A673 (cell line): ENCODE data around the gene PYGO2. TPM values are rescaled to one million over a fixed set of nuclear protein-coding genes. Genes with fewer than 3 reads are reported as not detected.

ENCODE experiments used
- BruUV-seq: library from RNA; stranded (reverse); fragments of 400-500 nt; replicated peaks from 2 replicates; lab custom pipeline; 2021; lab: Mats Ljungman, UMichigan
- CTCF ChIA-PET: fragments of 300-600 bp; sonication (Branson Sonifier 250); formaldehyde crosslinking; loops from one replicate; lab custom pipeline; 2022; ENCODE audit warnings: antibody characterized with exemption; lab: Charles Lee
- POLR2A ChIA-PET: fragments of 300-600 bp; sonication (Branson Sonifier 250); formaldehyde crosslinking; loops from one replicate; lab custom pipeline; 2022; ENCODE audit warnings: antibody characterized with exemption; ENCODE audit not compliant: low non-redundant PET; lab: Charles Lee
- DNase-seq: peaks from one replicate; pipeline ENCODE4 v3.0.0-alpha.2; 2015; ENCODE audit warnings: low spot score
- H3K27ac ChIP-seq: fragments of 200-600 bp; sonication (generic); 2 replicates; pipeline ENCODE4 v1.5.1; 2016; ENCODE audit warnings: mixed run types, low read depth, mild to moderate bottlenecking, mixed read lengths, antibody characterized with exemption, low read length; ENCODE audit not compliant: poor library complexity, severe bottlenecking
- H3K27me3 ChIP-seq: fragments of 200-600 bp; sonication (generic); replicated peaks from 2 replicates; pipeline ENCODE4 v1.6.1; 2017; ENCODE audit warnings: mixed run types, low read depth, mild to moderate bottlenecking, mixed read lengths, antibody characterized with exemption, low read length; ENCODE audit not compliant: insufficient read depth, poor library complexity
- H3K36me3 ChIP-seq: fragments of 200-600 bp; sonication (generic); 2 replicates; pipeline ENCODE4 v1.6.1; 2016; ENCODE audit warnings: mixed run types, mild to moderate bottlenecking, mixed read lengths, antibody characterized with exemption, low read length; ENCODE audit not compliant: insufficient read depth, poor library complexity, severe bottlenecking
- H3K4me1 ChIP-seq: fragments of 200-600 bp; sonication (generic); 2 replicates; pipeline ENCODE4 v1.6.1; 2017; ENCODE audit warnings: mixed run types, mild to moderate bottlenecking, mixed read lengths, antibody characterized with exemption, low read length; ENCODE audit not compliant: insufficient read depth, poor library complexity, severe bottlenecking
- H3K4me3 ChIP-seq: fragments of 200-600 bp; sonication (generic); 2 replicates; pipeline ENCODE4 v1.5.1; 2016; ENCODE audit warnings: low read depth, mixed run types, mild to moderate bottlenecking, mixed read lengths, low read length; ENCODE audit not compliant: poor library complexity, severe bottlenecking
- H3K9me3 ChIP-seq: fragments of 200-600 bp; sonication (generic); 2 replicates; pipeline ENCODE4 v1.6.1; 2016; ENCODE audit warnings: mixed run types, low read depth, mild to moderate bottlenecking, mixed read lengths, antibody characterized with exemption, low read length; ENCODE audit not compliant: poor library complexity, severe bottlenecking
- EZH2 ChIP-seq: fragments of 200-600 bp; sonication (generic); IDR thresholded peaks from 2 replicates; pipeline ENCODE4 v1.6.1; 2017; ENCODE audit warnings: borderline replicate concordance, low read depth, mild to moderate bottlenecking, mixed read lengths, antibody characterized with exemption, low read length; ENCODE audit not compliant: poor library complexity, severe bottlenecking
- intact Hi-C: fragments of 100-400 bp; cut with micrococcal nuclease; formaldehyde crosslinking; loops from one replicate; pipeline ENCODE4 v1.10.0; 2022; ENCODE audit not compliant: unreplicated experiment
- total RNA-seq: library from RNA; stranded (reverse); gene quantifications from 2 replicates; pipeline ENCODE4 v1.2.3, GENCODE V29; 2021
- TF ChIP-seq, protein P1 (sequence below): fragments of 300-800, 200-600 bp; sonication (generic); conservative IDR thresholded peaks from 2 replicates; pipeline ENCODE4 v1.5.1; 2017; ENCODE audit warnings: low read depth, mild to moderate bottlenecking, antibody characterized with exemption, low read length, moderate library complexity, mixed read lengths

PYGO2 gene
- total RNA-seq, 1 experiment from 2014 or later: 48.5 TPM

DNA sequence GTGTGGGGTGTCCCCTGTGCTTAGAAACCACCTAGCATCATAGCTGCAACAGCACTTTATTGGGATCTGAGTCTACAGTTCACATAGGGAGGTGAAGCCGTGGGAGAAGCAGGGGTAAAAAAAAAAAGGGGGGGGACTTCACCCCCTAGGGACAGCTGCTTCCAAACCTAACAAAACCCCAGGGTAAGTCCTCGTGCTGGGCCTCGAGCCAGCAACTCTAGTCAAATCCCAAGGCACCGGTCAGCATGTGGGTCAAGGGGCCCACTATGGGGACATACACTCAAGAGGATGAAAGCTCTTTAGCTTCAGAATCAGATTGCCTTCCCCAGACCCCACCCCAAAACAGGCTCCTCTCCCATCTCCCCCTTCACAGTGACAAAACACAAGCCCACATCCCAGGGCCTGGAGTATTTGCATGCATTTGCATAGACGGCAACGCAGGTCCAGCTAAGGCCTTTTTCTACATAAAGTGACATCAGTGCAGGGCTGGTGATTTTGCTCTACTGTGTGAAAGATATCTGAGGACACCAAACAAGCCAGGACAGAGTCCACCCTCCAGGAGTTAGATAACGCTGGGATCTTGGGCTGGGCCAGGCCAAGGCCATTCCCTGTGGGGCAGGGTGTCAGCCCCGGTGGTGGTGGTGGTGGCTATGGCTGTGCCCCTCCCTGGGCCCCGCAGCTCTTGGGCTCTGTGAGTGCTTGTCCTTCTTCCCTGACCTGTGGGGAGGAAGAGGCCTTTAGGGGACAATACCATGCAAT lies 17.0 kb downstream of the PYGO2 start:
- Histone ChIP-seq H3K27me3 (no peaks in the 10 kb centered on the region), H3K36me3 (no peaks in the 10 kb centered on the region), H3K4me1 (peaks cover 37% of the 10 kb centered on the region), H3K27ac (no peak overlapping the region), H3K4me3 (no peak overlapping the region), H3K9me3 (no peaks in the 10 kb centered on the region)
- no peak for TF ChIP-seq EZH2
- TF ChIP-seq, protein P1, sequence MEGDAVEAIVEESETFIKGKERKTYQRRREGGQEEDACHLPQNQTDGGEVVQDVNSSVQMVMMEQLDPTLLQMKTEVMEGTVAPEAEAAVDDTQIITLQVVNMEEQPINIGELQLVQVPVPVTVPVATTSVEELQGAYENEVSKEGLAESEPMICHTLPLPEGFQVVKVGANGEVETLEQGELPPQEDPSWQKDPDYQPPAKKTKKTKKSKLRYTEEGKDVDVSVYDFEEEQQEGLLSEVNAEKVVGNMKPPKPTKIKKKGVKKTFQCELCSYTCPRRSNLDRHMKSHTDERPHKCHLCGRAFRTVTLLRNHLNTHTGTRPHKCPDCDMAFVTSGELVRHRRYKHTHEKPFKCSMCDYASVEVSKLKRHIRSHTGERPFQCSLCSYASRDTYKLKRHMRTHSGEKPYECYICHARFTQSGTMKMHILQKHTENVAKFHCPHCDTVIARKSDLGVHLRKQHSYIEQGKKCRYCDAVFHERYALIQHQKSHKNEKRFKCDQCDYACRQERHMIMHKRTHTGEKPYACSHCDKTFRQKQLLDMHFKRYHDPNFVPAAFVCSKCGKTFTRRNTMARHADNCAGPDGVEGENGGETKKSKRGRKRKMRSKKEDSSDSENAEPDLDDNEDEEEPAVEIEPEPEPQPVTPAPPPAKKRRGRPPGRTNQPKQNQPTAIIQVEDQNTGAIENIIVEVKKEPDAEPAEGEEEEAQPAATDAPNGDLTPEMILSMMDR: no peak
- DNase-seq: no peak
- ChIA-PET POLR2A (no interaction called here), CTCF (interaction anchor here (0.9 to 1.7 kb wide), 5 partner anchors 11 to 465 kb away, joined by 3 to 4 read pairs (median 3); partner anchors contain the start of gene PBXIP1)
- intact Hi-C loops: no loop called here
- BruUV-seq: no TSS peak

DNA sequence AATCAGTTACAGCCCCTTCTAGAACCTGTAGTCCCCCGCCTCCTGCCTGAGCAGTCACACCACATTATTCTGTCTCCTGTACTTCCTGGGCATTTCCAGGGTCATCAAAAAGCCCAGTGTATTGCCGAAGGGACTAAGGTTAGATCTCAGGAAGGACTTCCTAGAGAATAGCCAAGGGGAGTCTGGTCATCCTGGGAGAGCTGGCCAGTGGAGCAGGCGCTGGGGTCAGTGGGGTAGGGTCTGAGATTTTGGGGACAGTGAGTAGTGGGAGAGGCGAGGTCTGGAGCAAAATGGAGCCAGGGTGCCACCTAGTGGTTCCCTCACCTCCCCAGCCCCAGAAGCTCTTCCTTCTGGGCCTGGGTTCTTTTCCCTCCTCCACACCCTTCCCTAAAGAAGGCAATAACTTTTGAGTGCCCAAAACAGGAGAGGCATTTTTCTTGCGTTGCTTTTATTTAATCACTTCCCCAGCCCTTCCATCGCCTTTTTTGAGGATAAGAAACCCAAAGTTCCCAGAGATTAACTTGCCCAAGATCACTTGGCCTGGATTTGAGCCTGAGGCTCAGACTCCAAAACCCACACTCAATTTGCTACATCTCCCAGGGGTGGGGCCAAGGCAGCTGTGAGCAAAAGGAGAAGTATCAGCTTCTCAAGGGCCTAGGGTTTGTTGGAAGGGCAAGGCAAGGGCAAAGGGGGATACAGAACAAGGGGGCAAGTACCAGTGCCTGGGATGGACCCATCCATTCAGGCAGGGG lies 17.8 kb downstream of the PYGO2 start:
- Histone ChIP-seq H3K27ac (peak overlapping the region; percentile 21), H3K4me1 (peaks cover 37% of the 10 kb centered on the region), H3K36me3 (no peaks in the 10 kb centered on the region), H3K9me3 (no peaks in the 10 kb centered on the region), H3K27me3 (no peaks in the 10 kb centered on the region), H3K4me3 (no peak overlapping the region)
- no TSS peak for BruUV-seq
- peak; percentile 64 for DNase-seq
- ChIA-PET POLR2A (interaction anchor here (0.6 kb wide), 1 partner anchor 8 kb away, joined by 6 read pairs; no protein-coding TSS in a partner anchor), CTCF (interaction anchor here (0.5 to 1.7 kb wide), 7 partner anchors 12 to 464 kb away, joined by 3 to 4 read pairs (median 3); partner anchors contain the start of gene PBXIP1)
- intact Hi-C loops: no loop called here
- no peak for TF ChIP-seq EZH2
- TF ChIP-seq, protein P1: peak; percentile 95

DNA sequence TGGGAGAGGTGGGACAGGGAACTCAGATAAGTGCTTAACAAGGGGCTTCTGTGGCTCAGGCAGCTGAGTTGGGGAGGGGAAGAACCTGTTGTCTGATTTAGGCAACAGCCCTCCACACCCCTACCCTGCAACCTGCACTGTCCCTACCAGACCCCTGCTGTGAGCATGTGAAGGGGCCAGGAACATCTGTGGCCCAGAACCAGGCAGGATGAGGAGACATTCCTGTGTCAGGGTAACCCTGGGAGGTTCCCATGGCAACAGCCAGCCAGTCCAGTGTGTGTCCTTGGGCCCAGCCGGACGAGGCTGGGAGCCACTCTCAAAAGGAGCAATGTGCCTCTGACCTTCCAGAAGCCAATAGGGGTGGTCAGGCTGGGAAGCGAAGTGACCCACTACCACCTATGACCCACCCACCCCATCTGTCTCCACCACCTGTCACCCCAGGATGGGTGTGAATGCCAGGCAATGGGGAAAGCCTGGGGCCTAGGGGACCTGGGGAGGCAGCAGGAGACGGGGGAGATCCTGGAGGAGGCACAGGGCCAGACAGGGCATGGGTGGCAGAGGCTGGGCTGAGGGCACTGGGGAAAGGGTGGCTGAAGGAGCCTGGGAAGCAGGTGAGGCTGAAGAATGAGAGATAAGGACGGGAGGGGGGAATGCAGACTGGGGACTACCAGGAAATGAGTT lies 20.1 kb downstream of the PYGO2 start:
- POLR2A ChIA-PET: no interaction called here
- TF ChIP-seq, protein P1: no peak
- TF ChIP-seq EZH2: no peak
- Histone ChIP-seq H3K4me1 (peaks cover 46% of the 10 kb centered on the region), H3K9me3 (no peaks in the 10 kb centered on the region), H3K27ac (peak overlapping the region; percentile 62), H3K4me3 (no peak overlapping the region), H3K36me3 (no peaks in the 10 kb centered on the region), H3K27me3 (no peaks in the 10 kb centered on the region)
- CTCF ChIA-PET: interaction anchor here (0.7 kb wide), 1 partner anchor 14 kb away, joined by 3 read pairs; no protein-coding TSS in a partner anchor
- DNase-seq: no peak
- no TSS peak for BruUV-seq
- intact Hi-C loops: no loop called here
